GM23248 (cell line): Measurements from ENCODE around the gene CES4A. TPM values are rescaled to one million over a fixed set of nuclear protein-coding genes. Genes with fewer than 3 reads are reported as not detected.
"Not testable (repeated sequence)": the region's sequence is repeated elsewhere in the genome, so short reads cannot be mapped to it uniquely, and the experiment has no call there.

ENCODE experiments used
- DNase-seq: peaks from one replicate; pipeline ENCODE4 v3.0.0-alpha.2; 2015
- H2AFZ ChIP-seq: fragments of 200-600 bp; sonication (generic); 2 replicates; pipeline ENCODE4 v1.6.1; 2016; ENCODE audit warnings: antibody characterized with exemption
- H3F3A ChIP-seq: fragments of 200-600 bp; sonication (generic); 2 replicates; pipeline ENCODE4 v1.6.1; 2016; ENCODE audit warnings: mild to moderate bottlenecking, antibody characterized with exemption, mixed run types; ENCODE audit not compliant: insufficient read depth
- H3K27ac ChIP-seq: fragments of 200-600 bp; sonication (generic); 2 replicates; pipeline ENCODE4 v1.5.1; 2016; ENCODE audit warnings: mild to moderate bottlenecking
- H3K27me3 ChIP-seq: fragments of 200-600 bp; sonication (generic); replicated peaks from 2 replicates; pipeline ENCODE4 v1.6.1; 2016; ENCODE audit warnings: mild to moderate bottlenecking; ENCODE audit not compliant: insufficient read depth
- H3K36me3 ChIP-seq: fragments of 200-600 bp; sonication (generic); 2 replicates; pipeline ENCODE4 v1.6.1; 2016; ENCODE audit warnings: low read depth, mild to moderate bottlenecking
- H3K4me1 ChIP-seq: fragments of 200-600 bp; sonication (generic); 2 replicates; pipeline ENCODE4 v1.6.1; 2016; ENCODE audit warnings: mild to moderate bottlenecking; ENCODE audit not compliant: insufficient read depth
- H3K4me2 ChIP-seq: fragments of 200-600 bp; sonication (generic); one replicate; pipeline ENCODE4 v1.6.1; 2016; ENCODE audit warnings: mild to moderate bottlenecking; ENCODE audit not compliant: unreplicated experiment
- H3K4me3 ChIP-seq: fragments of 200-600 bp; sonication (generic); 2 replicates; pipeline ENCODE4 v1.5.1; 2016; ENCODE audit warnings: mild to moderate bottlenecking
- H3K79me2 ChIP-seq: fragments of 200-600 bp; sonication (generic); 2 replicates; pipeline ENCODE4 v1.6.1; 2016; ENCODE audit warnings: mild to moderate bottlenecking; ENCODE audit not compliant: insufficient read depth
- H3K9ac ChIP-seq: fragments of 200-600 bp; sonication (generic); 2 replicates; pipeline ENCODE4 v1.6.1; 2016; ENCODE audit warnings: mild to moderate bottlenecking
- H3K9me2 ChIP-seq: fragments of 200-600 bp; sonication (generic); 2 replicates; pipeline ENCODE4 v1.6.1; 2016; ENCODE audit warnings: mixed run types, mild to moderate bottlenecking, moderate library complexity; ENCODE audit not compliant: insufficient read depth
- H3K9me3 ChIP-seq: fragments of 200-600 bp; sonication (generic); one replicate; pipeline ENCODE4 v1.6.1; 2017; ENCODE audit warnings: low read depth
- H4K20me1 ChIP-seq: fragments of 200-600 bp; sonication (generic); 2 replicates; pipeline ENCODE4 v1.6.0; 2016; ENCODE audit not compliant: insufficient read depth
- EZH2 ChIP-seq: fragments of 200-600 bp; sonication (generic); IDR thresholded peaks from 2 replicates; pipeline ENCODE4 v1.6.1; 2018; ENCODE audit warnings: antibody characterized with exemption, mild to moderate bottlenecking; ENCODE audit not compliant: insufficient read depth, poor library complexity, severe bottlenecking
- EZH2phosphoT487 ChIP-seq: fragments of 200-600 bp; sonication (generic); IDR thresholded peaks from 2 replicates; pipeline ENCODE4 v1.6.1; 2018; ENCODE audit warnings: antibody characterized with exemption, moderate library complexity, mild to moderate bottlenecking, low read depth; ENCODE audit not compliant: insufficient read depth
- WGBS, 2 experiments: methylation state at CpG; one replicate each; pipeline ENCODE4 v1.1.6; 2015 to 2017; ENCODE audit warnings: low lambda C conversion rate in 2 of 2, low coverage in 1 of 2; ENCODE audit errors: missing lambda C conversion rate in 2 of 2; 5-methylcytosine and 5-hydroxymethylcytosine counted together
- in situ Hi-C: fragments of 300-500 bp; cut with MboI; formaldehyde crosslinking; loops from 2 replicates; pipeline ENCODE4 v1.15.0; 2020
- polyA plus RNA-seq: library from polyadenylated mRNA; unstranded; fragments of >200 nt; fragmentation: Nextera tagmentation; extraction: Ambion mirVana; gene quantifications from 2 replicates; pipeline ENCODE4 v1.2.1, GENCODE V29; 2016
- total RNA-seq: library from RNA; depleted of rRNA; stranded (reverse); fragments of >200 nt; shearing (Covaris generic); gene quantifications from 2 replicates; pipeline ENCODE4 v1.2.3, GENCODE V29; 2014

The CES4A gene
- total and polyA plus RNA-seq, 2 experiments from 2014 or later = 4.5 to 5.0 TPM

DNA sequence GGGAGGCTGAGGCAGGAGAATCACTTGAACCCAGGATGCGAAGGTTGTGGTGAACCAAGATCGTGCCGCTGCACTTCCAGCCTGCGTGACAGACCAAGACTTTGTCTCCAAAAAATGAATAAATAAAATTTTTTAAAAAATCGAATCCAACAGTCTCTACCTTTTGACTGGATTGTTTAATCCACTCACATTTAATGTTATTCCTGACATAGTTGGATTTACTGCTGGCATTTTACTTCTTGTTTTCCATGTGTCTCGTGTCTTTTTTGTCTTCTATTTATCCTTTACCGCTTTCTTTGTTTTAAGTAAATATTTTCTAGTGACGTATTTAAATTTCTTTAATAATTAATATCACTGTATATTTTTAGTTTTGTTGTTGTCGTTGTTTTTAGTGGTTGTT is 5.4 kb upstream of the CES4A start:
- H3K36me3 ChIP-seq = no peaks in the 10 kb centered on the region
- DNase-seq = no peak
- no peak overlapping the region for H3K9ac ChIP-seq

DNA sequence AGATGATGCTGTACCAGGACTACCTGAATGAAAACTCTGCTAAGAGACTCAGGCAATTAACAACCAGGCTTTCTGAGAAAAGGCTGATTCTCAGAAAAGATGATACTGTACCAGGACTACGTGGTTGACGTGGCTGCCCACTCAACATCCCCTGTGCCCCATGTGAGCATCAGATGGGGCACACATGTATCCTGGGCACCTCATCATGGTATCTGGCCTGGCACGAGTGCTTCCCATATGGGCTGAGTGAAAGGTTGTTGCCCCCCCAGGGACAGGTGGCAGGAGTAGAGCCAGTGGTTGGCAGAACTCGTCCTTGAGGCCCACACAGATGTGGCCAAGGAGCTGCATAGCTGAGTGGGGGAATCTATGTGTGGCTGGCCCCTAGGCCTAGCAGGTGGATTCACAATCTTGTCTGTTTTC is 3.5 kb upstream of the CES4A start:
- H3K36me3 ChIP-seq = no peaks in the 10 kb centered on the region
- H3K4me1 ChIP-seq = no peaks in the 10 kb centered on the region
- H3K27me3 ChIP-seq = no peaks in the 10 kb centered on the region
- no peak overlapping the region for H3K9ac ChIP-seq
- H3K9me2 ChIP-seq = no peaks in the 10 kb centered on the region
- H3K9me3 ChIP-seq = no peaks in the 10 kb centered on the region
- H3F3A ChIP-seq = 0 out of 2 replicates have a peak, but pooled peaks cover 10% of the 10 kb centered on the region
- H4K20me1 ChIP-seq = no peaks in the 10 kb centered on the region
- 80 to 84% methylated on average over 4 of the region's 4 CpGs for WGBS, 2 experiments
- no peak for TF ChIP-seq EZH2phosphoT487
- TF ChIP-seq EZH2 = no peak
- no peaks in the 10 kb centered on the region for H3K79me2 ChIP-seq
- no peak overlapping the region for H3K27ac ChIP-seq
- in situ Hi-C loops = no loop called here
- no peak overlapping the region for H2AFZ ChIP-seq
- no peak for DNase-seq
- H3K4me2 ChIP-seq = no peak overlapping the region
- H3K4me3 ChIP-seq = no peak overlapping the region

More for the DNA sequence above, 5.4 kb upstream of the CES4A start:
- no peaks in the 10 kb centered on the region for H3K9me2 ChIP-seq
- H3F3A ChIP-seq = peaks cover 14% of the 10 kb centered on the region; the same call in 1 of the 2 replicates
- WGBS, 2 experiments = 91% methylated on average over 9 of the region's 9 CpGs
- H4K20me1 ChIP-seq = no peaks in the 10 kb centered on the region
- H3K27ac ChIP-seq = no peak overlapping the region
- H3K9me3 ChIP-seq = no peaks in the 10 kb centered on the region
- TF ChIP-seq EZH2phosphoT487 (no peak), EZH2 (no peak)
- no peak overlapping the region for H2AFZ ChIP-seq
- peaks cover 9% of the 10 kb centered on the region for H3K4me1 ChIP-seq
- H3K27me3 ChIP-seq = no peaks in the 10 kb centered on the region
- no peak overlapping the region for H3K4me2 ChIP-seq
- in situ Hi-C loops = no loop called here
- H3K79me2 ChIP-seq = no peaks in the 10 kb centered on the region
- H3K4me3 ChIP-seq = no peak overlapping the region

DNA sequence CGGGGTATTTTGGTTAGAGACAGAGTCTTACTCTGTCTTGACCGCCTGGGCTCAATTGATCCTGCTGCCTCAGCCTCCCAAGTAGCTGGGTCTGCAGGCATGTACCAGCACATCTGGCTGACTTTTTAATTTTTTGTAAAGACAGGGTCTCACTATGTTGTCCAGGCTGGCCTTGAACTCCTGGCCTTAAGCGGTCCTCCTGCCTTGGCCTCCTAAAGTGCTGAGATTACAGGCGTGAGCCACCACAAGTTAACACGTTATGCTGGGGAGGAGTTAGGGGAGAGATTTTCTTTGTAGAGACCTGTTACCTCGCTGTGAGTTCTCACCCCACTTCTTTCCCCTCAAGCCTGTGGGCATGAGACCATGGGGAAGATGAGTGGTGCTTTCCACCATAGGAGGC is 1.8 kb upstream of the CES4A start:
- Histone ChIP-seq H3K9me3 (no peaks in the 10 kb centered on the region), H3K4me2 (no peak overlapping the region), H3K4me3 (no peak overlapping the region), H3K36me3 (no peaks in the 10 kb centered on the region), H3K9ac (no peak overlapping the region), H3K9me2 (no peaks in the 10 kb centered on the region), H3K27me3 (no peaks in the 10 kb centered on the region), H3K4me1 (no peaks in the 10 kb centered on the region), H3K27ac (no peak overlapping the region), H4K20me1 (no peaks in the 10 kb centered on the region), H3K79me2 (no peaks in the 10 kb centered on the region), H3F3A (no peaks in the 10 kb centered on the region), H2AFZ (no peak overlapping the region)
- TF ChIP-seq EZH2phosphoT487 = no peak
- TF ChIP-seq EZH2 = no peak
- WGBS, 2 experiments = 91 to 92% methylated on average over 6 of the region's 6 CpGs
- in situ Hi-C loops = no loop called here
- DNase-seq = no peak

DNA sequence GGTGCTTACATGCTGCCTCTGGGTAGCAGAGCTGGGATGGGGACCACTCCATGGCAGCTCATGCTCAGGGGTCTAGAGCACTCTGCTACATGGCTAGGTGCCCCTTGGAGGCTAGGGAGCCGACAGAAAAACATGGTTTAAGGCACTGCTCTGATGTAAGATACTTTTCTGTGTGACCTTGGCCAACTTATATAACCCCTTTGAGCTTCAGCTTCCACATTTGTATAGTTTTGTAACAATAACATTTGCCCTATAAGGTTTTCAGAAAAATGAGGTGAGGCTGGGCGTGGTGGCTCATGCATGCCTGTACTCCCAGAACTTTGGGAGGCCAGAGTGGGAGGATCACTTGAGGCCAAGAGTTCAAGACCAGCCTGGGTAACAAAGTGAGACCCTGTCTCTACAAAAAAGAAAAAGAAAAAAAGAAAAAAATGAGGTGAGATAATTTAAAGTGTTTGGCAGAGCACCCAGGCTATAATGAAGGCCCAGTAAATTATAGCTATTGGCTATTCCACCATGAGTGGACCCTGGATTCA is 3.2 kb downstream of the CES4A start:
- no peak for DNase-seq
- no peak overlapping the region for H3K4me2 ChIP-seq
- no peaks in the 10 kb centered on the region for H4K20me1 ChIP-seq
- TF ChIP-seq EZH2phosphoT487 (no peak), EZH2 (no peak)
- no peaks in the 10 kb centered on the region for H3K9me2 ChIP-seq
- no peaks in the 10 kb centered on the region for H3K27me3 ChIP-seq
- in situ Hi-C loops = no loop called here
- H3K4me1 ChIP-seq = no peaks in the 10 kb centered on the region
- no peaks in the 10 kb centered on the region for H3K79me2 ChIP-seq
- H3F3A ChIP-seq = peaks cover 2% of the 10 kb centered on the region; the same call in 1 of the 2 replicates
- H3K36me3 ChIP-seq = no peaks in the 10 kb centered on the region
- H3K9me3 ChIP-seq = no peaks in the 10 kb centered on the region
- H3K4me3 ChIP-seq = no peak overlapping the region
- H3K27ac ChIP-seq = no peak overlapping the region
- H3K9ac ChIP-seq = no peak overlapping the region
- 69 to 76% methylated on average over 2 of the region's 2 CpGs for WGBS, 2 experiments
- H2AFZ ChIP-seq = no peak overlapping the region

DNA sequence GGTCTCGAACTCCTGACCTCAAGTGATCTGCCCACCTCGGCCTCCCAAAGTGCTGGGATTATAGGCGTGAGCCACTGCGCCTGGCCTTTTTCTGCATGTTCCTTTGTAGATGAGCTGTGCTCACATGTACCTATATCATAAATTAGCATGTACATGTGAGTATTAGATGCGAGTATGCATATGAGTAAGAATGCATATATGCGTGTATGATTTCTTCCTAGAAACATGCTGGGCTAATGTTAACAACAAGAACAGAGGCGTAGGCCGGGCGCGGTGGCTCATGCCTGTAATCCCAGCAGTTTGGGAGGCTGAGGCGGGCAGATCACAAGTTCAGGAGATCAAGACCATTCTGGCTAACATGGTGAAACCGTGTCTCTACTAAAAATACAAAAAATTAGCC is 5.2 kb downstream of the CES4A start:
- H3K36me3 ChIP-seq, DNase-seq, H3K27ac ChIP-seq, H3K9ac ChIP-seq, H3K4me1 ChIP-seq, H2AFZ ChIP-seq, in situ Hi-C loops, H3F3A ChIP-seq, H3K4me2 ChIP-seq, H4K20me1 ChIP-seq, H3K9me3 ChIP-seq, H3K4me3 ChIP-seq, H3K9me2 ChIP-seq, H3K27me3 ChIP-seq, H3K79me2 ChIP-seq: not testable (repeated sequence)
- 90 to 92% methylated on average over 12 of the region's 12 CpGs for WGBS, 2 experiments
